ENCODE data around the gene TLL2. TPM values are rescaled to one million over a fixed set of nuclear protein-coding genes. Genes with fewer than 3 reads are reported as not detected.

The TLL2 gene
- total RNA-seq, 4 donors from 2014 or later: 0.30 to 0.60 TPM; not detected in 2

- WGBS: 24% methylated on average over 3 of the region's 3 CpGs
- no peak overlapping the region for H3K27ac ChIP-seq
- no peaks in the 10 kb centered on the region for H3K9me3 ChIP-seq
- TF ChIP-seq POLR2AphosphoS5 (IDR thresholded peaks at IDR 0.05): no peak
- no peak for TF ChIP-seq CTCF (IDR thresholded peaks at IDR 0.05)
- no peak for TF ChIP-seq EP300 (IDR thresholded peaks at IDR 0.05)
- TF ChIP-seq POLR2A (IDR thresholded peaks at IDR 0.05): no peak
- no peaks in the 10 kb centered on the region for H3K4me1 ChIP-seq
- H3K4me3 ChIP-seq: no peak overlapping the region
- peaks cover 28% of the 10 kb centered on the region for H3K27me3 ChIP-seq
- H3K36me3 ChIP-seq: no peaks in the 10 kb centered on the region
- no peak for DNase-seq (ENCODE audit: low spot score in 2 of 2)
Measured at GRCh38 chr10:96319754-96320474, 193.8 kb downstream of the TLL2 start.

- H3K4me1 ChIP-seq: no peaks in the 10 kb centered on the region
- no peaks in the 10 kb centered on the region for H3K36me3 ChIP-seq
- DNase-seq (ENCODE audit: low spot score in 2 of 2): no peak
- WGBS: 84% methylated on average over 4 of the region's 4 CpGs
- H3K4me3 ChIP-seq: no peak overlapping the region
- TF ChIP-seq POLR2A (IDR thresholded peaks at IDR 0.05): no peak
- TF ChIP-seq CTCF (IDR thresholded peaks at IDR 0.05): no peak
- no peak for TF ChIP-seq POLR2AphosphoS5 (IDR thresholded peaks at IDR 0.05)
- no peak for TF ChIP-seq EP300 (IDR thresholded peaks at IDR 0.05)
- H3K27ac ChIP-seq: no peak overlapping the region
- peaks cover 22% of the 10 kb centered on the region for H3K27me3 ChIP-seq
- H3K9me3 ChIP-seq: no peaks in the 10 kb centered on the region
Measured at GRCh38 chr10:96317067-96317833, 196.5 kb downstream of the TLL2 start.

Other genes starting within 250 kb of the TLL2 start
- 1 to 10 TPM; 4.7 to 9.7 (median 5.7) TPM for gene BLNK, start 242.4 kb downstream of the TLL2 start, total RNA-seq
- not detected for gene DNTT, start 209.5 kb downstream of the TLL2 start, total RNA-seq
- not detected for gene OPALIN, start 154.9 kb downstream of the TLL2 start, total RNA-seq
- gene TM9SF3, start 73.1 kb upstream of the TLL2 start, total RNA-seq: 10 to 100 TPM; 52.6 to 65.3 (median 55.6) TPM
- 1 to 10 TPM; 2.2 to 5.6 (median 4.0) TPM for gene PIK3AP1, start 206.6 kb upstream of the TLL2 start, total RNA-seq